Measurements from ENCODE around the gene CHRNA4.

Gene CHRNA4

GRCh38 chr20:63363981-63364561 lies 2.9 kb upstream of the CHRNA4 start:
- no peak for DNase-seq (ENCODE audit: low read depth)

GRCh38 chr20:63363013-63363957 lies 2.1 kb upstream of the CHRNA4 start:
- no peak for DNase-seq (ENCODE audit: low read depth)

GRCh38 chr20:63362436-63363009 lies 1.4 kb upstream of the CHRNA4 start:
- no peak for DNase-seq (ENCODE audit: low read depth)

- DNase-seq (ENCODE audit: low read depth) = no peak
Measured at GRCh38 chr20:63361519-63362435, 628 bp upstream of the CHRNA4 start.

GRCh38 chr20:63359937-63360849 lies 956 bp downstream of the CHRNA4 start:
- DNase-seq (ENCODE audit: low read depth) = no peak

GRCh38 chr20:63359164-63359934 lies 1.8 kb downstream of the CHRNA4 start:
- DNase-seq (ENCODE audit: low read depth) = no peak

- no peak for DNase-seq (ENCODE audit: low read depth)
Measured at GRCh38 chr20:63357921-63358905, 2.9 kb downstream of the CHRNA4 start.

GRCh38 chr20:63356931-63357879 lies 3.9 kb downstream of the CHRNA4 start:
- DNase-seq (ENCODE audit: low read depth) = no peak

- no peak for DNase-seq (ENCODE audit: low read depth)
Measured at GRCh38 chr20:63356511-63356910, 4.6 kb downstream of the CHRNA4 start.

GRCh38 chr20:63355781-63356295 lies 5.3 kb downstream of the CHRNA4 start:
- no peak for DNase-seq (ENCODE audit: low read depth)

- no peak for DNase-seq (ENCODE audit: low read depth)
Measured at GRCh38 chr20:63354636-63355350, 6.4 kb downstream of the CHRNA4 start.

GRCh38 chr20:63352811-63353221 lies 8.3 kb downstream of the CHRNA4 start:
- no peak for DNase-seq (ENCODE audit: low read depth)

GRCh38 chr20:63351811-63352591 lies 9.1 kb downstream of the CHRNA4 start:
- no peak for DNase-seq (ENCODE audit: low read depth)

- DNase-seq (ENCODE audit: low read depth) = no peak
Measured at GRCh38 chr20:63351326-63351700, 9.8 kb downstream of the CHRNA4 start.

- no peak for DNase-seq (ENCODE audit: low read depth)
Measured at GRCh38 chr20:63350597-63351325, 10.4 kb downstream of the CHRNA4 start.

All from non-pigmented ciliary epithelial cell (primary cell).